Immature natural killer cell (primary cell): ENCODE measurements around the gene DAPP1. TPM values are rescaled to one million over a fixed set of nuclear protein-coding genes. Genes with fewer than 3 reads are reported as not detected.
A peak's percentile ranks its signal among the peaks of the same experiment; 100 is the strongest.

ENCODE experiments used
- DNase-seq, 3 donors: peaks; one replicate each; pipeline ENCODE4 v3.0.0; 2022; ENCODE audit warnings: mixed read lengths in 1 of 3
- H3K27ac Mint-ChIP-seq, 6 donors: one replicate each; pipeline ENCODE4 v1.8.0; 2020; ENCODE audit warnings: mixed read lengths in 6 of 6, mild to moderate bottlenecking in 5 of 6, inconsistent platforms in 4 of 6, moderate library complexity in 3 of 6
- H3K27me3 Mint-ChIP-seq, 3 donors: one replicate each; pipeline ENCODE4 v1.8.0; 2020 to 2021; ENCODE audit warnings: low read depth in 3 of 3, mild to moderate bottlenecking in 3 of 3, mixed read lengths in 3 of 3, moderate library complexity in 3 of 3, inconsistent platforms in 1 of 3
- H3K36me3 Mint-ChIP-seq, 3 donors: one replicate each; pipeline ENCODE4 v1.8.0; 2020; ENCODE audit warnings: mixed read lengths in 3 of 3, inconsistent platforms in 2 of 3, mild to moderate bottlenecking in 2 of 3
- H3K4me1 Mint-ChIP-seq, 2 donors: one replicate each; pipeline ENCODE4 v1.8.0; 2020; ENCODE audit warnings: inconsistent platforms in 2 of 2, mild to moderate bottlenecking in 2 of 2, mixed read lengths in 2 of 2, moderate library complexity in 1 of 2
- H3K4me3 Mint-ChIP-seq, 5 donors: one replicate each; pipeline ENCODE4 v1.8.0; 2020; ENCODE audit warnings: mild to moderate bottlenecking in 5 of 5, mixed read lengths in 5 of 5, inconsistent platforms in 3 of 5, moderate library complexity in 3 of 5
- H3K9me3 Mint-ChIP-seq, 6 donors: one replicate each; pipeline ENCODE4 v1.8.0; 2020; ENCODE audit warnings: mild to moderate bottlenecking in 6 of 6, mixed read lengths in 6 of 6, inconsistent platforms in 4 of 6, moderate library complexity in 3 of 6
- polyA plus RNA-seq, 3 donors: library from polyadenylated mRNA; unstranded; fragments of 300-500 nt; fragmentation: Illumina TruSeq; gene quantifications; one replicate each; pipeline ENCODE4 v1.2.3, GENCODE V29; 2021

Gene DAPP1
- polyA plus RNA-seq, 3 donors from 2014 or later = 11.7 to 13.8 (median 13.2) TPM

GRCh38 chr4:99848591-99849001, 32.0 kb downstream of the DAPP1 start:
- Mint-ChIP-seq H3K4me1 (no peaks in the 10 kb centered on the region), H3K27ac (no peak overlapping the region), H3K9me3 (no peaks in the 10 kb centered on the region), H3K36me3 (no peaks in the 10 kb centered on the region), H3K27me3 (peaks cover 0 to 4% (median 1%) of the 10 kb centered on the region in 3 donors), H3K4me3 (no peak overlapping the region)
- DNase-seq = no peak

DNA sequence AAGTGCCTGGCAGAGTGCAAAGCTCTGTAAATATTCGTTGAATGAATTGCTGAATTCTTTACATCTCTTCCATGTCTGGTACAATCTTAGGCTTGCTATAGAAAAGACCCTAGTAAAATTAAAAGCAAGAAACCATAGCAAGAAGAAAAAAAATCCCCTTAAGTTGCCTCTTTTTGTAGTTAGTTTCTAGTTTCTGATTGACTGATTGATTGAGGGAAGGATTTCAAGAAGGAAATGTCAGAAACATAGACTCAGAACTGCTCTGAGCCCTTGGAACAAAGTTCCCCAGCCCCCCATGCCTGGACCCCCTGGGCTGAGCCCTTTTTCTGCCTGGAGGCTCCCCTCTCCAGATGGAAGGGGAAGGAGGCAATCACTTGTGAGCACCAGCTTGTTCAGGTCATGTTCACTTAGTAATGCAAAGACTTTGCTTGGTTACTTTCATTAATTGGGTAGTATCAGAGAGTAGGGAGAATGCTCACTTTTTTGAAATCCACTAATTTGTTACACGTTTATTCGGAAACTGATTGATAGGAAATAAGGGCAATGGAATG, 35.6 kb downstream of the DAPP1 start:
- Mint-ChIP-seq H3K4me3 (peak overlapping the region in 1 of 5 donors; percentile 36), H3K36me3 (peaks cover 0 to 12% (median 3%) of the 10 kb centered on the region in 3 donors), H3K4me1 (peaks cover 11 to 14% of the 10 kb centered on the region in 2 donors), H3K27ac (no peak overlapping the region), H3K9me3 (no peaks in the 10 kb centered on the region), H3K27me3 (peaks cover 1 to 4% (median 2%) of the 10 kb centered on the region in 3 donors)
- no peak for DNase-seq

GRCh38 chr4:99853190-99853589, 36.6 kb downstream of the DAPP1 start:
- Mint-ChIP-seq H3K36me3 (peaks cover 0 to 12% (median 3%) of the 10 kb centered on the region in 3 donors), H3K27me3 (peaks cover 1 to 4% (median 2%) of the 10 kb centered on the region in 3 donors), H3K4me3 (no peak overlapping the region), H3K27ac (no peak overlapping the region), H3K4me1 (peaks cover 11 to 14% of the 10 kb centered on the region in 2 donors), H3K9me3 (no peaks in the 10 kb centered on the region)
- no peak for DNase-seq

DNA sequence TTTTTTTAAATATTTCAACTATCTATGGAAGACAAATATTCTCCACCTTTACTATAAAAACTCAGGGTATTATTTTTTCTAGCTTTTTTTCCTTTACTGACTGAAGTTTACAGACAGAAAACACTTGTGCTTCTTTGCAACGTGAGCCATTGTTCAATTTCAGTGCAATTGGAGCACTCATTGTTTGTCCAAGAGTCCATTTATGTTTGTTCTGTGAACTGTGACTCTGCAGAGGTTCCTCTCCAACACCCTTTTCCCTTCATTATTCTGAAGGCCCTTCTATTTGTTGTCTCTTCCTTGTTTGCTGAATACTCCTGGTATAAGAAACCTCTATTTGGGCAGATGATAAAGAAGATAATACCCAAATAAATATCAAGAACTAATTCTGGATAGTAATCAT, 37.4 kb downstream of the DAPP1 start:
- Mint-ChIP-seq H3K27me3 (peaks cover 1 to 4% (median 2%) of the 10 kb centered on the region in 3 donors), H3K36me3 (peaks cover 0 to 12% (median 3%) of the 10 kb centered on the region in 3 donors), H3K27ac (no peak overlapping the region), H3K9me3 (no peaks in the 10 kb centered on the region), H3K4me3 (no peak overlapping the region), H3K4me1 (peaks cover 11 to 14% of the 10 kb centered on the region in 2 donors)
- no peak for DNase-seq

DNA sequence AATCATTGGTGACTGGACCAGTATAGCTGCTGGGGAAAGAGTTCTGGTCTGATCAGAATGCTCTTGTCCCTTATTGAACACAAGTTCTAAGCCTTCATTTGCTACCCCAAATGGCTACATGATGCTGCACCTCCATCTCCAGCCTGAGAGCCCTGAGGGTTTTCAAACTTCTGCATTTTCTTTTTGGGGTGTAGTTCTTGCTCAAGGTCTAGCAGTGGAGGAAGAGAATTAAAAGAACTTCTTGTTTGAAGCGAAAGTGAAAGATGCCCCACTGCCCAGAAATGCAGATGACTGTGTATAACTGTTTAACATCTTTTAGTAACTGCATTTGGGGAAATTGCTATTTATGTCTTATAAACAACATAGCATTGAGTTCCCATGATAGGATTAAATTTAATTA, 39.1 kb downstream of the DAPP1 start:
- H3K4me3 Mint-ChIP-seq = peak overlapping the region in 4 of 5 donors; percentile 17 to 55 (median 46)
- peak in 1 of 3 donors; percentile 15 for DNase-seq
- no peaks in the 10 kb centered on the region for H3K9me3 Mint-ChIP-seq
- peak overlapping the region in 3 of 6 donors; percentile 45 to 56 (median 54) for H3K27ac Mint-ChIP-seq
- peaks cover 2 to 5% (median 5%) of the 10 kb centered on the region in 3 donors for H3K27me3 Mint-ChIP-seq
- peaks cover 11 to 14% of the 10 kb centered on the region in 2 donors for H3K4me1 Mint-ChIP-seq
- peaks cover 0 to 19% (median 3%) of the 10 kb centered on the region in 3 donors for H3K36me3 Mint-ChIP-seq

DNA sequence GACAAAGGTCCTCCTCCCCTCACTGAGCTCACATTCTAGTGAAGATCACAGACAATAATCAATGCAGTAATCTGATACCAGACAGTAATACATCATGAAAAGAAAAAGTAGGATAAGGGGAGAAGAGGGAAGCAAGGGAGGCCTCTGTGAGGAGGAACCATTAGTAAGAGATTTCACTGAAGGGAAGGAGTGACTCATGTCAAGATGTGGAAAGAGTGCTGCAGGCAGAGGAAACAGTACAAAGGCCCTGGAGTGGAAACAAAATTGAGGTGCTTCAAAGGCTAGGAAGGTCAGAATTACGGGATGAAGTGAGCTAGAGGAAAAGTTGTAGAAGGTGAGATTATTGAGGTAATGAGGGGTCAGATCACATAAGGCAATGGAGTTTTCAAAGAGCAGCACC, 39.5 kb downstream of the DAPP1 start:
- DNase-seq = peak in 1 of 3 donors; percentile 4
- peaks cover 11 to 14% of the 10 kb centered on the region in 2 donors for H3K4me1 Mint-ChIP-seq
- H3K9me3 Mint-ChIP-seq = no peaks in the 10 kb centered on the region
- H3K27ac Mint-ChIP-seq = peak overlapping the region; percentile 45 to 85 (median 68)
- H3K27me3 Mint-ChIP-seq = peaks cover 2 to 5% (median 5%) of the 10 kb centered on the region in 3 donors
- peaks cover 0 to 19% (median 3%) of the 10 kb centered on the region in 3 donors for H3K36me3 Mint-ChIP-seq
- peak overlapping the region in 3 of 5 donors; percentile 2 to 37 (median 7) for H3K4me3 Mint-ChIP-seq

- no peak for DNase-seq
- H3K27ac Mint-ChIP-seq = peak overlapping the region in 1 of 6 donors; percentile 8
Observed at GRCh38 chr4:99857307-99857706, 40.7 kb downstream of the DAPP1 start.

DNA sequence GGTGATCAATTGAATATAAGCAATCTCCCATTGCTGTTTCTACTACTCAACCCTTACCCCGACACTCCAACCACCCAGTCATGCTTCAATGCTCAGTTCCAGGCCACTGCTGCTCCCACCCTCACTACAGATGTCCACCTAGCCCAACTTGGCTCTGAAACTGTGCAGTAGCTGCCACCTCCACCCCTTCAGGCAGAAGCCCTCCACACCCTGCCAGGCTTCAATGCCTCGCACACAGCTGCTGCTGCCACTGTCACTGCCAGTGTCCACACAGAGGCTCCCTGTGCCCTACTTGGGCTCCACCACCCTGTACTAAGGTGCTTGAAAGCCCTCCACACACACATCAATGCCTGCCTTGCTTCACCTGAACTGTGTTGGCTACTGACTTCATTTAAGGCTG, 43.0 kb downstream of the DAPP1 start:
- peaks cover 0 to 17% (median 3%) of the 10 kb centered on the region in 3 donors for H3K36me3 Mint-ChIP-seq
- peaks cover 2 to 3% (median 2%) of the 10 kb centered on the region in 3 donors for H3K27me3 Mint-ChIP-seq
- H3K27ac Mint-ChIP-seq = peak overlapping the region in 2 of 6 donors; percentile 30 to 50
- no peaks in the 10 kb centered on the region for H3K9me3 Mint-ChIP-seq
- H3K4me1 Mint-ChIP-seq = peaks cover 11 to 20% of the 10 kb centered on the region in 2 donors
- no peak overlapping the region for H3K4me3 Mint-ChIP-seq
- no peak for DNase-seq

More at GRCh38 chr4:99857307-99857706, 40.7 kb downstream of the DAPP1 start:
- Mint-ChIP-seq H3K36me3 (peaks cover 0 to 19% (median 3%) of the 10 kb centered on the region in 3 donors), H3K4me1 (peaks cover 11 to 20% of the 10 kb centered on the region in 2 donors), H3K27me3 (peaks cover 2 to 5% (median 4%) of the 10 kb centered on the region in 3 donors), H3K9me3 (no peaks in the 10 kb centered on the region), H3K4me3 (no peak overlapping the region)

GRCh38 chr4:99860521-99860920, 43.9 kb downstream of the DAPP1 start:
- peaks cover 0 to 11% (median 3%) of the 10 kb centered on the region in 3 donors for H3K36me3 Mint-ChIP-seq
- no peak overlapping the region for H3K27ac Mint-ChIP-seq
- peaks cover 10 to 18% of the 10 kb centered on the region in 2 donors for H3K4me1 Mint-ChIP-seq
- no peak for DNase-seq
- no peak overlapping the region for H3K4me3 Mint-ChIP-seq
- peaks cover 0 to 4% (median 3%) of the 10 kb centered on the region in 3 donors for H3K27me3 Mint-ChIP-seq
- no peaks in the 10 kb centered on the region for H3K9me3 Mint-ChIP-seq

DNA sequence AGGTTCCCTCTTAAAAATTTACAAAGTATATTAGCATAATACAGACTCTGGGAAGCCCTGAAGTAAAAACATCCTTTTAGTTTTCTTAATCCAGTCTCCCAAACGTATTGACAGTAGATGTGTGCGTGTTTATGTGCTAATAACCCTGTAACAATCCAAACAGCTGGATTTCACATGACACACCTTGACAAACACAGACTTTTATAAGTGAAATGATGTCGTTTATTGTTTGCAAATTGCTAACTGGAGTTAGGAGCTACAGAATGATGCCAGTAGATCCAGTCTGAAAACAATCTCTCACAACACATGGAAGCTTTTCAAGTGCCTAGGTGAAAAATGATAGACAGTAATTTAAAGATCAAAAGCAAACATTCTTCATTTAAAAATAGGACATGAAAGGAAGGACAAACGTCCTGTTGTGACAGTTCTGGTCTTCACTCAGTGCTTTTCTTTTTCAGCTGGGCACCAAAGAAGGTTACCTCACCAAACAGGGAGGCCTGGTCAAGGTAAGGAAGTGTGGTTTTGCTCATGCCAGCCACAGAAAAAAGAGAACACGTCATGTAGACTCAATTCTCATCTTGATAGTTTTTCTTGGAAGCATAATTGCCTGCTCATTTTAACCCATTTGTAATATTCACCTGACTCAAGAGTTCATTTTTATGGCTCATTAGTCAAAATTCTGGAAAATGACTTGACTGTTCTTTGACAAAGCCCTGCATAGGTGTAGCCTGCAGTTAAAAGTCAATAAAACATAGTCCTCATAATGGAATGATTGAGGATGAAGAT, 44.7 kb downstream of the DAPP1 start:
- H3K4me3 Mint-ChIP-seq = no peak overlapping the region
- H3K27ac Mint-ChIP-seq = peak overlapping the region in 1 of 6 donors; percentile 15
- peaks cover 0 to 8% (median under 1%) of the 10 kb centered on the region in 3 donors for H3K36me3 Mint-ChIP-seq
- H3K4me1 Mint-ChIP-seq = peaks cover 3 to 11% of the 10 kb centered on the region in 2 donors
- H3K9me3 Mint-ChIP-seq = no peaks in the 10 kb centered on the region
- H3K27me3 Mint-ChIP-seq = peaks cover 0 to 4% (median 3%) of the 10 kb centered on the region in 3 donors
- DNase-seq = peak in 2 of 3 donors; percentile 15

DNA sequence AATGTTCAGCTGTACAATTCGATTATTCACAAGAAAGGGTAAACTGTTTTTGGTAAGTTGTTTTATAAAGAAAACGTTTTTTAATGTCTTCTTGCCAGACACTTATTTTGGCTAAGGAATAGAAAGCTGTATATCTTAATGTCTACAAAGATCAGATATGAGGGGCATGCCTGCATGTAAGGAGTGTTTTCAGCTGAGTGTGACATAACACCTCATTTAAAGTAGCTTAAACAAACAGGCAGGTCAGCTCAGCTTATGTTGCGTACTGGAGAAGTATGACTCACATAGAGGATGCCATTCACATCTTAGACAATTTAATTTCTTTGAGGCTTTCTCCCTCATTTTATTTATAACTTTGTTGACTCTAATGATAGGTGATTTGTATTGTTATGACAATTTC, 47.2 kb downstream of the DAPP1 start:
- Mint-ChIP-seq H3K27ac (no peak overlapping the region), H3K4me1 (peaks cover 0 to 6% of the 10 kb centered on the region in 2 donors), H3K4me3 (no peak overlapping the region), H3K27me3 (peaks cover 0 to 4% (median 3%) of the 10 kb centered on the region in 3 donors), H3K9me3 (no peaks in the 10 kb centered on the region), H3K36me3 (peaks cover 0 to 7% (median 7%) of the 10 kb centered on the region in 3 donors)
- DNase-seq = no peak

DNA sequence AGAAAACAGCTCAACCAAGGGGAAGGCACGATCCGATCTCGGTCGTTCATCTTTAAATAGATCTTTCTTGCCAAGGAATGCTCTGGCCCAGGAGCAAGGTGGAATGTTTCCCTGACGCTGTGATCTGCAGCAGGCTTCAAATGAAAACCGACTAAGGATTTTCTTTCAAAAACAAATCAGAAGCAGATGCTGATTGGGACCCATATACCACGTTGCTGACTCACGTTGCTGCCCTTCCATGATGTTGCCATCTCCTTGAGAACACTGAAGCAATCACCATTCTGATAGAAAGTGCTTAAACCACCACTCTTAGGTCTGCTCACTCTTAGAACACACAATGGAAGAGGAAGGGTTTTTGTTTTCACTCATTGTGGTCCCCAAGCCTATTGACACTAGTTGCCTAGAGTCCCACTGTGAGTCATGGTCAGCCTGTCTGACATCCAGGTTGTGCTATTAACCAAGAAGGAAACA, 51.5 kb downstream of the DAPP1 start:
- Mint-ChIP-seq H3K27me3 (peaks cover 0 to 5% (median 0%) of the 10 kb centered on the region in 3 donors), H3K4me1 (no peaks in the 10 kb centered on the region), H3K4me3 (no peak overlapping the region), H3K36me3 (peaks cover 0 to 11% (median 7%) of the 10 kb centered on the region in 3 donors), H3K9me3 (no peaks in the 10 kb centered on the region), H3K27ac (no peak overlapping the region)
- DNase-seq = no peak

- no peaks in the 10 kb centered on the region for H3K4me1 Mint-ChIP-seq
- DNase-seq = no peak
- no peaks in the 10 kb centered on the region for H3K9me3 Mint-ChIP-seq
- H3K27me3 Mint-ChIP-seq = peaks cover 0 to 2% (median 0%) of the 10 kb centered on the region in 3 donors
- no peak overlapping the region for H3K27ac Mint-ChIP-seq
- no peak overlapping the region for H3K4me3 Mint-ChIP-seq
- H3K36me3 Mint-ChIP-seq = peaks cover 0 to 19% (median 11%) of the 10 kb centered on the region in 3 donors
Observed at GRCh38 chr4:99872570-99872969, 55.9 kb downstream of the DAPP1 start.

DNA sequence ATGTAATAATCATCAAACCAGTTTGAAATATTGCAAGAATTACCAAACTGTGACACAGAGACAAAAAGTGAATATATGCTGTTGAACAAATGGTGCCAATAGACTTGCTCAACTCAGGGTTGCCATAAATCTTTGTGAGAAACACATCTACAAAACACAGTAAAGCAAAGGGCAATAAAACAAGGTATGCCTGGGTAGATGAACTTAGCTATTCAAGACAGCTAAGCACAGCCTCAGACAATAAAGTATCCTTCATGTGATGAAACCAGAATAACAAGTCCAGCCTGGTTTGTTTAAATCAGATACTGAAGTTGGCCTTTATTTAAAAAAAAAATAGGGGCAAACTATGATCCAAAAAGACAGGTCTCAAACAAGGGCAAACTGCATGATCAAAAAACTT, 58.4 kb downstream of the DAPP1 start:
- no peaks in the 10 kb centered on the region for H3K4me1 Mint-ChIP-seq
- H3K9me3 Mint-ChIP-seq = no peaks in the 10 kb centered on the region
- no peak overlapping the region for H3K4me3 Mint-ChIP-seq
- H3K27me3 Mint-ChIP-seq = peaks cover 0 to 2% (median 0%) of the 10 kb centered on the region in 3 donors
- DNase-seq = no peak
- peaks cover 8 to 26% (median 13%) of the 10 kb centered on the region in 3 donors for H3K36me3 Mint-ChIP-seq
- H3K27ac Mint-ChIP-seq = no peak overlapping the region
